ENCODE data around the gene CCDC70. TPM values are rescaled to one million over a fixed set of nuclear protein-coding genes. Genes with fewer than 3 reads are reported as not detected.

The CCDC70 gene
- total and polyA plus RNA-seq, 2 of the 8 experiments (the other 6 are each of a cell fraction or from before 2014, with no cell fraction given), result not detected

GRCh38 chr13:51882570-51883225 is 20.9 kb downstream of the CCDC70 start (continued):
- TF ChIP-seq CHD7 (IDR thresholded peaks at IDR 0.05; ENCODE audit: insufficient replicate concordance, low read length) (no peak), CBX5 (IDR thresholded peaks at IDR 0.05; ENCODE audit: low read depth, low read length) (no peak)

Data from H1 (cell line).